Cardiac fibroblast (primary cell): Measurements from ENCODE around the gene ANKRD6.

ENCODE experiments used
- DNase-seq, 2 donors: peaks; one replicate each; pipeline versions ENCODE4 v3.0.0 to v3.0.0-alpha.2; 2010; ENCODE audit warnings: low read depth in 2 of 2
- H3K4me3 ChIP-seq, 2 donors: replicated peaks in 1 of 2; 1 replicate in 1 of 2; 2 replicates in 1 of 2; pipeline ENCODE4 v1.5.1; 2011; ENCODE audit warnings: low read depth in 2 of 2, low read length in 2 of 2, mild to moderate bottlenecking in 2 of 2, moderate library complexity in 1 of 2
- TF ChIP-seq, protein P1 (sequence below): IDR thresholded peaks from one replicate; pipeline ENCODE4 v1.5.1; 2011; ENCODE audit warnings: low read depth, mild to moderate bottlenecking, low read length, inconsistent platforms

Gene ANKRD6

DNA sequence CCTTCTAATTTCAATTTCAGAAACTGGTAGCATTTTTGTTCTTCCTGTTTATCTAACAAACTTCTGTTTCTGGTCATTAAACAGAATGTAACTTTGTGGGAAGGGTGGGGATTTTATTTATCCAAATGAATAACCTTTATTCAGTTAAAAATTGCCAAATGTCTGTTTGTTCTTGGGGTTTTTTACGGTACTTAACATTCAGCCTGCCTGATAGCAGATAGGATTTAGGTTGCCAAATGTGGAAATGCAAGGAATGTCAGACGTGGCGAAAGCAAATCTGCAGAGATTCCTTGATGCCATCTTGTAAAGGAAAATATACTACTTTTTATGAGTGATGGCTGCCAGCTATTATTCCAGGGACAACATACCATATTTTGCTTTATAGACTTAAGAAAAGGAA is 109.9 kb downstream of the ANKRD6 start:
- no peak overlapping the region for H3K4me3 ChIP-seq
- TF ChIP-seq, protein P1, sequence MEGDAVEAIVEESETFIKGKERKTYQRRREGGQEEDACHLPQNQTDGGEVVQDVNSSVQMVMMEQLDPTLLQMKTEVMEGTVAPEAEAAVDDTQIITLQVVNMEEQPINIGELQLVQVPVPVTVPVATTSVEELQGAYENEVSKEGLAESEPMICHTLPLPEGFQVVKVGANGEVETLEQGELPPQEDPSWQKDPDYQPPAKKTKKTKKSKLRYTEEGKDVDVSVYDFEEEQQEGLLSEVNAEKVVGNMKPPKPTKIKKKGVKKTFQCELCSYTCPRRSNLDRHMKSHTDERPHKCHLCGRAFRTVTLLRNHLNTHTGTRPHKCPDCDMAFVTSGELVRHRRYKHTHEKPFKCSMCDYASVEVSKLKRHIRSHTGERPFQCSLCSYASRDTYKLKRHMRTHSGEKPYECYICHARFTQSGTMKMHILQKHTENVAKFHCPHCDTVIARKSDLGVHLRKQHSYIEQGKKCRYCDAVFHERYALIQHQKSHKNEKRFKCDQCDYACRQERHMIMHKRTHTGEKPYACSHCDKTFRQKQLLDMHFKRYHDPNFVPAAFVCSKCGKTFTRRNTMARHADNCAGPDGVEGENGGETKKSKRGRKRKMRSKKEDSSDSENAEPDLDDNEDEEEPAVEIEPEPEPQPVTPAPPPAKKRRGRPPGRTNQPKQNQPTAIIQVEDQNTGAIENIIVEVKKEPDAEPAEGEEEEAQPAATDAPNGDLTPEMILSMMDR: no peak
- DNase-seq: no peak

DNA sequence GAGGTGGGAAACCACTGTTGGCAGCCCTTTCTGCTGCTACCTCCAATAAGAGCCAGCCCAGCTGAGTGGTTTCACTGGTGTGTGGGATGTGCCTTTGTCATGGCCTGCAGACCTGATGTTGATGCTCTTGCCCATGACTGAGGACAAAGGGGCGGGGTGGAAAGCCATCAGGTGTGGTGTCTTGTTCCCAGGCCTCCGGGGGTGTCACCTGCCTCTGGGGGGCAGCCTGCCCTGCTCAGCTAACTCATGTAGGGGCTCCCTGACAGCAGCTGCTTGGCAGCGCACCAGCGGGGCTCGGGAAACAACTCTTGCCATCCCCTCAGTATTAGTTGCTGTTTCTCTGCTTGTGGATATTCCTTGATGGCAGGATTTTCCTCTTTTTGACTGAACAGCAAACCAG is 114.3 kb downstream of the ANKRD6 start:
- no peak for DNase-seq
- H3K4me3 ChIP-seq: no peak overlapping the region
- TF ChIP-seq, protein P1: no peak

DNA sequence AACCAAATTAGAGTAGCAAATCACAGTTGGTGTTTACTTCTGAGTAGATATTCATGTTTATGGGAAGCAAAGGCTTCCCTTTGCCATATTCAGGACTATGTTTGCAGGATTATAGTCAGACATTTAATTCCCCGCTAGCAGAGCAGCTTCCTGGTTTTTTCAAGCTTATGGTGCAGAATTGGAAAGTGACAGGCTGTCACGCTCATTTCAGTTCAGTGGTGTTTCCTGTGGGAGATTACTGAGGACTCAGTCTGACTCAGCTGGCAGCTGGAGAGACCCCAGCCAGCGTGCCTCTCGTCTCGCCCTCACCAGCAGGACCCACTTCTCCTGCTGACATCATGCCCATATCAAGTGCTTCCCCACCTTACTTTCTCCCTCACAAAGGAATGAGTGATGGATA is 120.5 kb downstream of the ANKRD6 start:
- TF ChIP-seq, protein P1: no peak
- no peak for DNase-seq
- H3K4me3 ChIP-seq: no peak overlapping the region

DNA sequence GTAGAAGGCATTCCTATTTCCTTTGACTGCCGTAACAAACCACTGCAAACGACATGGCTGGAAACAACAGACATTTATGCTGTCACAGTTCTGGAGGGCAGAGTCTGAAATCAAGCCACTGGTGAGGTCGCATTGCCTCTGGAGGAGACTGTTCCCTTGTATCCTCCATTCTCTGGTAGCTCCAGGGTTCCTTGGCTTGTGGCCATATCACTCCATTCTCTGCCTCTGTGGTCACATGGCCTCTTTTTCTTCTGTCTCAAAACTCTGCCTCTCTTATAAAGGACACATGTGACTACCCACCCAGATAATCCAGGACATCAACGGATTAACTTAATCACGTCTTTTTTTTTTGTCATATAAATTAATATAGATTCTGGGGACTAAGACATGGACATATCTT is 121.2 kb downstream of the ANKRD6 start:
- TF ChIP-seq, protein P1: no peak
- H3K4me3 ChIP-seq: no peak overlapping the region
- no peak for DNase-seq

DNA sequence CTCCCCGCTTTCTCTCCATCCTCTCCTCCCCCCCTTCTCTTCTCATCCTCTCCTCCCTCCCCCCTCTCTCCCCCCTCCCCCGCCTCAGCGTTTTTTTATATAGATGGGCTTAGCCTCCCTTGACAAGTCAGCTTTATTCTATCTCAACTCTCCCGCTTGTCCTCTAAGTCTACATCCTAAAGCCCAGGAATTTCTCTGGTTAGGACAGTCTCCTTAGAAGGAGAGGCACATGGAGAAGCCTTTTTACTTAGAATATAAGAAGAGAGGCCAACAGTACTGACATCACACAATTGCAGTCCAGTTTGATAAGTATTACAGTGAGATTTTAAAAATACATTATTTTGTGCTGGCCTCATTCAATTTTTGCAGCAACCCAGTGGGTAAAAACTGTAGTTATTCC is 122.1 kb downstream of the ANKRD6 start:
- no peak for DNase-seq
- no peak overlapping the region for H3K4me3 ChIP-seq
- TF ChIP-seq, protein P1: no peak

DNA sequence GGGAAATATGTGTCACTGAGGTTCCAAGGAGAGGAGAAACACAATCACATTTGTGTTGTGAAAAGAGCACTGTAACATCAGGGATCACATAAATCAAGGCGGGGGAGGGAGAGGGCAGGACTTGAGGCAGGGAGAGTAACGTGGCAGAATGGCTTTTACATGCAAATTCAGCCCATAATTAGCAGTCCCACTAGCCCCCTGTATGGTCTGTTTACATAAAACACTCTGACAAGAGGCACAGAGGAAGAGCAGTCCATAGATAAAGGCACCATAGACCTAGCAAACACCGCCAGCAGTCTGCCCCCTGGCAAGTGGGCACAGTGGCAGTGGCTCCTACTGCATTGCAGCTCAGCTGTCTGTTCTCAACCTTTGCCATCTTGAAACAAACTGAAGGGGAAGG is 122.9 kb downstream of the ANKRD6 start:
- TF ChIP-seq, protein P1: no peak
- DNase-seq: no peak
- H3K4me3 ChIP-seq: no peak overlapping the region

DNA sequence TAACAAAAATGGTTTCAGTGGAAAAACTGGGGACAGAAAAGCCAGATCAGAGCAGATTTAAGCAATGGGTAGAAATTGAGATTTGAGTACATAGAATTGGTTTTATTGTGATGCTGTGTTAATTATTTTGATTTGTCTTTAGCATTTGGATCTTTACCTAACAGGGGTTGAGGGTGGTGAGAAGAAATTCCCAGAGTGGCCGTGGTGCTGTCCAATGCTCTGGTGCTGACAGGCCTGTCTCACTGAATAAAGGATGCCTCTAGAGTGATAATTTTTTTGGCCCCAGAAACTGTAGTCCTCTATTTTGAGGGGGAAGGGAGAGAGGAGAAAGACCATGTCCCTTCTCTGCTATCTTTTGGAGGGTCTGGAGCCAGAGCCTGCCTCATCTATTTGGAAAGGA is 126.5 kb downstream of the ANKRD6 start:
- TF ChIP-seq, protein P1: no peak
- DNase-seq: peak in 1 of 2 donors; percentile 5
- H3K4me3 ChIP-seq: no peak overlapping the region
